H7 (cell line): Measurements from ENCODE around the gene AKT3. TPM values are rescaled to one million over a fixed set of nuclear protein-coding genes. Genes with fewer than 3 reads are reported as not detected.
"Not testable (repeated sequence)": the region's sequence is repeated elsewhere in the genome, so short reads cannot be mapped to it uniquely, and the experiment has no call there.

Experiments
- DNase-seq: peaks from one replicate; pipeline ENCODE4 v3.0.0; 2012
- H3K27me3 ChIP-seq: 2 replicates; pipeline ENCODE4 v1.6.0; 2011; ENCODE audit warnings: mild to moderate bottlenecking, low read length; ENCODE audit not compliant: control insufficient read depth, insufficient read depth
- H3K36me3 ChIP-seq: replicated peaks from 2 replicates; pipeline ENCODE4 v1.5.1; 2011; ENCODE audit warnings: low read length; ENCODE audit not compliant: control insufficient read depth, insufficient read depth
- H3K4me3 ChIP-seq: 2 replicates; pipeline ENCODE4 v1.5.1; 2011; ENCODE audit warnings: low read depth, mild to moderate bottlenecking, control low read depth, low read length, moderate library complexity; ENCODE audit not compliant: insufficient read depth
- total RNA-seq: library from RNA; depleted of rRNA; stranded (reverse); fragments of >200 nt; shearing (Covaris generic); gene quantifications from 2 replicates; pipeline ENCODE4 v1.2.3, GENCODE V29; 2014

The AKT3 gene
- total RNA-seq, 1 experiment from 2014 or later = 15.0 TPM

GRCh38 chr1:243821177-243821680 lies 28.8 kb downstream of the AKT3 start:
- DNase-seq = no peak
- Histone ChIP-seq H3K4me3 (no peak overlapping the region), H3K36me3 (no peaks in the 10 kb centered on the region), H3K27me3 (no peaks in the 10 kb centered on the region)

DNA sequence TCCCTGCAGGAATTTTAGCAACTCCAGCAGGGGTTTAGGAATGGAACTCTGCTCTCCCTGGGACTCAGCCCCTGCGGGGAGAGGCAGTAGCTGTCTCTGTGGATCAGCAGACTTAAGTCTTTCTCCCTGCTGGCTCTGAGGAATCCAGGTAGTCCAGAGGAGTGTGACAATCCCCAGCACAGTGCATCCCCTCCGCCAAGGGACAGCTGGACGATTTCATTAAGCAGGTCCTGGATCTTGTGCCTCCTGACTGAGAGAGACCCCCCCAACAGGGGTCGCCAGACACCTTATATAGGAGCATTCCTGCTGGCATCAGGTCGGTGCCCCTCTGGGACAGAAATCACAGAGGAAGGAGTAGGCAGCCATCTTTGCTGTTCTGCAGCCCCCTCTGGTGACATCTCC lies 30.6 kb downstream of the AKT3 start:
- no peaks in the 10 kb centered on the region for H3K27me3 ChIP-seq
- no peak overlapping the region for H3K4me3 ChIP-seq
- no peaks in the 10 kb centered on the region for H3K36me3 ChIP-seq
- no peak for DNase-seq

- H3K4me3 ChIP-seq = no peak overlapping the region
- no peak for DNase-seq
- no peaks in the 10 kb centered on the region for H3K27me3 ChIP-seq
- H3K36me3 ChIP-seq = no peaks in the 10 kb centered on the region
These were observed 31.1 kb downstream of the AKT3 start for GRCh38 chr1:243818978-243819377.

DNA sequence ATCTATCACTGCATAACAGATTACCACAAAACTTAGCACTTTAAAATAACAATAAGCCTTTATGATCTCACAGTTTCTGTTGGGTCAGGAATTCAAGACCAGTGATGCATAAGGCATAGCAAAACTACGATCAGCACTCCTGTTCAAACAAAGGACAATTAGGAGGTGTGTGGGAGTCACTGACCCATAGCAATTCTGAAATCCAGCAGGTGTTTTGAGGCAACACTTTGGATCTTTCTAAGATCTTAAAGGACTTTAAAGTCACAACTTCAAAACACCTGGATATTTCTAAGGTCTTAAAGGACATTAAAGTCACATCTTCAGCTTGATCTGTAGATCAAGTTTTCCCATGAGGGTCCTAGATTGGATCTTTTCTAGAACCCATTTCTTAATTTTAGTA lies 35.3 kb downstream of the AKT3 start:
- H3K4me3 ChIP-seq = no peak overlapping the region
- H3K27me3 ChIP-seq = no peaks in the 10 kb centered on the region
- no peak for DNase-seq
- H3K36me3 ChIP-seq = no peaks in the 10 kb centered on the region

GRCh38 chr1:243807346-243807745 lies 42.7 kb downstream of the AKT3 start:
- H3K27me3 ChIP-seq, H3K36me3 ChIP-seq: not testable (repeated sequence)

DNA sequence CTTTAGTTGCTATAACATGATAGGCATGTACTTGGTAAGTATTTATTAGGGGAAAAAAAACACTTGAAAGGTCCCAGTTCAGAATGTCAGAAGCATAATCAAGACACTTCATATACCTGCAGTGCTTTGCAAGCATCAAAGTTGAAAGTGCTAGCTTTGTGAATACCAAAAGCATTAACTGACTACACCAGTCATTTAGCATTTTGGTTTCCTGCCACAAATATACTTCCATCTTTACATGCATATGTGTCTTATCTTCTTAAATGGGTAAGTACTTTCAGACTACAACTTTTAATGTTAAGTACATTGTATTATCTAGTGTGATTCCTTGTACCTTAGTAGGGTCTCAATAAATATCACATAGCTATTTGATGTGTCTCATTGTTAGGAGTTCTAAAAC lies 43.7 kb downstream of the AKT3 start:
- H3K4me3 ChIP-seq = no peak overlapping the region
- DNase-seq = no peak
- no peaks in the 10 kb centered on the region for H3K36me3 ChIP-seq
- no peaks in the 10 kb centered on the region for H3K27me3 ChIP-seq

More at GRCh38 chr1:243807346-243807745, 42.7 kb downstream of the AKT3 start:
- H3K4me3 ChIP-seq, DNase-seq: not testable (repeated sequence)

- Histone ChIP-seq H3K27me3 (no peaks in the 10 kb centered on the region), H3K36me3 (no peaks in the 10 kb centered on the region), H3K4me3 (no peak overlapping the region)
- no peak for DNase-seq
These were observed 47.3 kb downstream of the AKT3 start for GRCh38 chr1:243802736-243803135.

DNA sequence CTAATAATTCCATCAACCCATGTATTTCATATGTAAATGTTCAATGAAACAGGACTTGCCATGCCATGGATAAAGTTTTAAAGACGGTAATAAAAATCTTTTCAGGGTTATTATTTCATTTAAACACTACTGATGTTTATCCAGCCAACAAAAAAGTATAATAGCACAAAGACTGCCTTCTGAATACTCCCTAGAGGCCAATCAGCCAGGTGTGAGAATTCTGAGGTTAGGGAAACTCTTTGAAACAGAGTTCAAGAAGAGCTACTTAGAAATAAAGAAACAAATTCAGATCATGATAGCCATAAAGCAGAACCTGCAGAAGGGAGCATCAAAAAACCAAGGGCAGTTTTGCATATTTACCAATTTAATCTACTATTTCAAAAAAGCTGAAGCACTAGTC lies 48.7 kb downstream of the AKT3 start:
- H3K4me3 ChIP-seq = no peak overlapping the region
- H3K36me3 ChIP-seq = no peaks in the 10 kb centered on the region
- no peak for DNase-seq
- no peaks in the 10 kb centered on the region for H3K27me3 ChIP-seq

GRCh38 chr1:243799908-243800307 lies 50.1 kb downstream of the AKT3 start:
- Histone ChIP-seq H3K4me3 (no peak overlapping the region), H3K27me3 (no peaks in the 10 kb centered on the region), H3K36me3 (no peaks in the 10 kb centered on the region)
- no peak for DNase-seq

DNA sequence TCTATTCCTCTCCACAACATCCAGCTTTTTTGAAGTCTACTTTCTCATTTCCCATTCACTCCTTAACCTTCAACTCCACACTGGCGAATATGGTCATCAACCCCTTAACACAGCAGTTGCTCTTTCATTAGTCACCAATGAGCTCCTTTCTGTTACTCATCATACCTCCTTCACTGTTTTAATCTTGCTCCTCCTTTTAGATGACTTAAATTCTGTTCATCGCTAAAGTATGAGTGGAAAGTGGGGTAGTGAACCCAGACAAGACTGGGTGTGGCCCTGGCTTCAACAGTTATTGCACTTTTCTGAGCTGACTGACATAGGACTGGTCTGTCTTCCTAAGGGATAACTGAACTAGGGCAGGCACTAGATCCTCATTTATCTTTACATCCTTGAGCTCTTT lies 51.3 kb downstream of the AKT3 start:
- Histone ChIP-seq H3K36me3 (no peaks in the 10 kb centered on the region), H3K4me3 (no peak overlapping the region), H3K27me3 (no peaks in the 10 kb centered on the region)
- no peak for DNase-seq

DNA sequence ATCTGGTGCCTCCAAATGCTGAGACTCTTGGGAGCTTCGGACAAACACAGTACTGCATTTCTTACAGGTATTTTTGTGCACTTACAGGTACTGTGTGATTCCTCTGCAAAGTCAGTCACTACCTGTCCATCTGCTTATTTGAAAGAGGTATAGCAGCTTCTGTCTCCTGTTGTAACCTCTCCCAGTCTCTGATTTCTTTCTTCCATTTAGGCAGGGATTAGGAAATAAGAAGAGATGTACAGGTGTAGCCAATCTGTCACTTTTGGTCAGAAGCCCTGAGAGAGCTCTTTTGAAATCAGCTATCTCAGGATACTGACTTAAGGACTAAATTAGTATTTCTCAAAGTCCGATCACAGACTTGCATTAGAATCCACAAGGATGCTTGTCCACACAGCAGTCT lies 54.0 kb downstream of the AKT3 start:
- H3K4me3 ChIP-seq = no peak overlapping the region
- H3K27me3 ChIP-seq = no peaks in the 10 kb centered on the region
- no peak for DNase-seq
- H3K36me3 ChIP-seq = no peaks in the 10 kb centered on the region

- H3K4me3 ChIP-seq = no peak overlapping the region
- H3K27me3 ChIP-seq = no peaks in the 10 kb centered on the region
- no peaks in the 10 kb centered on the region for H3K36me3 ChIP-seq
- no peak for DNase-seq
These were observed 56.7 kb downstream of the AKT3 start for GRCh38 chr1:243793298-243793697.

DNA sequence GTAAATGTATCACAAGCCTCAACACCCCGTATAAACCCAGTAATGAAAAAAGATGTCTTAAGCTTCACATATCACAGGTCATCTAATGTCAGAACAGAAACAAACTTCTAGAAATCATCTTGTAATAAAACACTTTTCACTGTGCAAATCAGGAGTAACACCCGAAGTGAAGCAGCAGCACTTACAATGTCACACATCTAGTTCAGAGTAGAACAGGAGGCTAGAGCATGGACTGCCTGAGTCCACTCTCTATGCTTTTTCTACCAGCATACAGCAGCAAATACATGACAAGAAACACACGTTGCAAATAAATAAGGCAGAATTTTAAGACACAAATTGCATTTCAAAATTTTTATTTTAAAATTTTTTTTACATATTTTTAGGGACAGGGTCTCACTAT lies 57.2 kb downstream of the AKT3 start:
- H3K27me3 ChIP-seq = no peaks in the 10 kb centered on the region
- H3K36me3 ChIP-seq = no peaks in the 10 kb centered on the region
- no peak for DNase-seq
- no peak overlapping the region for H3K4me3 ChIP-seq

DNA sequence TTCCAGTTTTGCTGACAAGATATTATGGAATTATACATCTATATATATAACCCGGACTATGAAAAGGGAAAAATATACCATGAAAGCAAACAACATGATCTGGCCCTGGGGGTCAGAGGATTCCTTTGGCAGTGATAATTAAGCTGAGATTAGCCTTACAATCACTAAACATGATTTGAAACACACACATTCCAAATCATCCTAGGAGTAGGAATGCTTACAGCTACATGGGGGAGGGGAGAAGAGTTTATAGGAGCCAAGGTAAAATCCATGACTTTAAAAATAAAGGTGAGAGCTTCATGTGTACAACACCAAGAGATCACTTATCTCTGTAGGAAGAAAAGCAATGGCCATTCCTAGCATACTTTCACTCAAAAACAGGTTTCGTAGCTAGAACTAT lies 57.6 kb downstream of the AKT3 start:
- Histone ChIP-seq H3K36me3 (no peaks in the 10 kb centered on the region), H3K27me3 (no peaks in the 10 kb centered on the region), H3K4me3 (no peak overlapping the region)
- no peak for DNase-seq

- H3K36me3 ChIP-seq = no peaks in the 10 kb centered on the region
- DNase-seq = no peak
- H3K4me3 ChIP-seq = no peak overlapping the region
- H3K27me3 ChIP-seq = no peaks in the 10 kb centered on the region
These were observed 58.3 kb downstream of the AKT3 start for GRCh38 chr1:243791586-243792267.

DNA sequence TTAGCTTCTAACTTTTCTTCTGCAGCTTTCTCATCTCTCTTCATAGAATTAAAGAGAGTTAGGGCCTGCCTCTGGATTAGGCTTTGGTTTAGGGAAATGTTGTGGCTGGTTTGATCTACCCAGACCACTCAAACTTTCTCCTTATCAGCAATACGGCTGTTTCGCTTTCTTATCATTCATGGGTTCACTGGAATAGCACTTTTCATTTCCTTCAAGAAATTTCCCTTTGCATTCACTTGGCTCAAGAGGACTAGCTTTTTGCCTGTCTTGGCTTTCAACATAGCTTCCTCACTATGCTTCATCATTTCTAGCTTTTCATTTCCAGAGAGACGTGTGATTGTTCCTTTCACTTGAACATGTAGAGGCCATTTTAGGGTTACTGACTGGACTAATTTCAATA lies 59.6 kb downstream of the AKT3 start:
- DNase-seq = no peak
- Histone ChIP-seq H3K36me3 (no peaks in the 10 kb centered on the region), H3K27me3 (no peaks in the 10 kb centered on the region), H3K4me3 (no peak overlapping the region)
